Endodermal cell (in vitro differentiated cells): ENCODE results near the gene FOXM1. TPM values are rescaled to one million over a fixed set of nuclear protein-coding genes. Genes with fewer than 3 reads are reported as not detected.

ENCODE experiments used
- DNase-seq: peaks from one replicate; pipeline ENCODE4 v3.0.0-alpha.2; 2017
- H3K27ac ChIP-seq: 2 replicates; pipeline ENCODE4 v1.5.1; 2013; ENCODE audit warnings: mild to moderate bottlenecking, low read depth, low read length, moderate library complexity
- H3K27me3 ChIP-seq: 2 replicates; pipeline ENCODE4 v1.6.1; 2013; ENCODE audit warnings: mild to moderate bottlenecking, low read length, moderate library complexity; ENCODE audit not compliant: insufficient read depth, control insufficient read depth, poor library complexity, severe bottlenecking
- H3K36me3 ChIP-seq: 2 replicates; pipeline ENCODE4 v1.7.0; 2013; ENCODE audit warnings: mild to moderate bottlenecking, low read length, moderate library complexity; ENCODE audit not compliant: control insufficient read depth, insufficient read depth
- H3K4me1 ChIP-seq: one replicate; pipeline ENCODE4 v1.7.0; 2013; ENCODE audit warnings: low read length; ENCODE audit not compliant: control insufficient read depth, insufficient read depth
- H3K4me3 ChIP-seq: 2 replicates; pipeline ENCODE4 v1.5.1; 2013; ENCODE audit warnings: mild to moderate bottlenecking, low read length, moderate library complexity
- H3K9ac ChIP-seq: 2 replicates; pipeline ENCODE4 v1.6.1; 2013; ENCODE audit warnings: mild to moderate bottlenecking, low read length, moderate library complexity; ENCODE audit not compliant: poor library complexity, severe bottlenecking; ENCODE audit errors: extremely low read depth
- H3K9me3 ChIP-seq: 2 replicates; pipeline ENCODE4 v1.6.1; 2013; ENCODE audit warnings: mild to moderate bottlenecking, low read length, moderate library complexity; ENCODE audit not compliant: control insufficient read depth
- H3K27ac Mint-ChIP-seq: 2 replicates; pipeline ENCODE4 v1.8.0; 2020; ENCODE audit warnings: mixed read lengths
- H3K27me3 Mint-ChIP-seq: 2 replicates; pipeline ENCODE4 v1.8.0; 2021; ENCODE audit warnings: mild to moderate bottlenecking, mixed read lengths; ENCODE audit not compliant: insufficient read depth
- H3K36me3 Mint-ChIP-seq: 2 replicates; pipeline ENCODE4 v1.8.0; 2020; ENCODE audit warnings: low read depth, mixed read lengths
- H3K4me1 Mint-ChIP-seq: 2 replicates; pipeline ENCODE4 v1.8.0; 2020; ENCODE audit warnings: mixed read lengths
- H3K4me3 Mint-ChIP-seq: 2 replicates; pipeline ENCODE4 v1.8.0; 2020; ENCODE audit warnings: mild to moderate bottlenecking, moderate library complexity, mixed read lengths
- H3K9me3 Mint-ChIP-seq: 2 replicates; pipeline ENCODE4 v1.8.0; 2020; ENCODE audit warnings: mild to moderate bottlenecking, mixed read lengths
- CTCF ChIP-seq: fragments of 200-600 bp; sonication (generic); conservative IDR thresholded peaks from 2 replicates; pipeline ENCODE4 v1.5.0; 2021; ENCODE audit warnings: antibody characterized with exemption, mild to moderate bottlenecking
- WGBS, 2 experiments: methylation state at CpG; one replicate each; pipeline versions ENCODE4 v1.1.5 to v1.1.7; 2013; ENCODE audit warnings: missing lambda C conversion rate in 2 of 2, mixed read lengths in 1 of 2; ENCODE audit not compliant: insufficient coverage in 1 of 2, insufficient read length in 1 of 2; 5-methylcytosine and 5-hydroxymethylcytosine counted together
- total RNA-seq, 2 donors: library from RNA; stranded (reverse); fragmentation: NEBNext Ultra II Directional in 1 of 2; extraction: Animal tissue kit (Norgen Biotek cat#: 25700) in 1 of 2; gene quantifications; 2 replicates in 1 of 2; 3 replicates in 1 of 2; pipeline ENCODE4 v1.2.1, GENCODE V29; 2021

FOXM1 gene
- total RNA-seq, 2 donors from 2014 or later, result 93.9 to 147 TPM

- no peaks in the 10 kb centered on the region for H3K27me3 Mint-ChIP-seq
- WGBS, 2 experiments, result 25 to 40% methylated on average over 5 to 9 of the region's 10 CpGs
- Histone ChIP-seq H3K4me1 (no peaks in the 10 kb centered on the region), H3K36me3 (peaks cover 15% of the 10 kb centered on the region), H3K9me3 (no peaks in the 10 kb centered on the region), H3K9ac (peak overlapping the region; percentile 98), H3K27me3 (no peaks in the 10 kb centered on the region), H3K27ac (peak overlapping the region; percentile 95), H3K4me3 (peak overlapping the region; percentile 97)
- H3K4me3 Mint-ChIP-seq, result peak overlapping the region; percentile 92
- no peaks in the 10 kb centered on the region for H3K9me3 Mint-ChIP-seq
- H3K36me3 Mint-ChIP-seq, result peaks cover 33% of the 10 kb centered on the region
- peaks cover 14% of the 10 kb centered on the region for H3K4me1 Mint-ChIP-seq
- H3K27ac Mint-ChIP-seq, result peak overlapping the region; percentile 100
- peak; percentile 98 for TF ChIP-seq CTCF
- DNase-seq, result peak; percentile 83
These were observed 63.5 kb downstream of the FOXM1 start for GRCh38 chr12:2813214-2814185.

- peak; percentile 100 for DNase-seq
- no peaks in the 10 kb centered on the region for H3K9me3 Mint-ChIP-seq
- peak within 1 kb of the TSS; percentile 92 for H3K4me3 Mint-ChIP-seq
- Histone ChIP-seq H3K36me3 (peaks cover 9% of the 10 kb centered on the region), H3K4me1 (no peaks in the 10 kb centered on the region), H3K9ac (peak within 1 kb of the TSS; percentile 98), H3K27ac (peak within 1 kb of the TSS; percentile 95), H3K27me3 (no peaks in the 10 kb centered on the region), H3K9me3 (no peaks in the 10 kb centered on the region), H3K4me3 (peak within 1 kb of the TSS; percentile 97)
- WGBS, 2 experiments, result 0 to 1% methylated on average over 23 to 48 of the region's 48 CpGs
- H3K27ac Mint-ChIP-seq, result peak within 1 kb of the TSS; percentile 100
- no peaks in the 10 kb centered on the region for H3K27me3 Mint-ChIP-seq
- peaks cover 28% of the 10 kb centered on the region for H3K36me3 Mint-ChIP-seq
- TF ChIP-seq CTCF, result no peak
- H3K4me1 Mint-ChIP-seq, result peaks cover 14% of the 10 kb centered on the region
These were observed 64.4 kb downstream of the FOXM1 start, which contains the start of gene ITFG2 for GRCh38 chr12:2812290-2813213. ITFG2 (plus strand) TSS chr12:2812668; CDS start chr12:2812761, 93 bp downstream.

- H3K4me1 Mint-ChIP-seq, result peaks cover 14% of the 10 kb centered on the region
- 94% methylated on average over 4 of the region's 5 CpGs; no CpG with 5 or more reads in 1 of the 2 experiments for WGBS, 2 experiments
- no peaks in the 10 kb centered on the region for H3K27me3 ChIP-seq
- H3K4me3 ChIP-seq, result peak overlapping the region; percentile 97
- H3K27ac Mint-ChIP-seq, result peak overlapping the region; percentile 7
- no peak overlapping the region for H3K27ac ChIP-seq
- H3K9ac ChIP-seq, result no peak overlapping the region
- no peak for TF ChIP-seq CTCF
- DNase-seq, result no peak
- peak overlapping the region; percentile 92 for H3K4me3 Mint-ChIP-seq
- peaks cover 6% of the 10 kb centered on the region for H3K36me3 ChIP-seq
- H3K9me3 Mint-ChIP-seq, result no peaks in the 10 kb centered on the region
- no peaks in the 10 kb centered on the region for H3K9me3 ChIP-seq
- no peaks in the 10 kb centered on the region for H3K27me3 Mint-ChIP-seq
- H3K4me1 ChIP-seq, result no peaks in the 10 kb centered on the region
- H3K36me3 Mint-ChIP-seq, result peaks cover 25% of the 10 kb centered on the region
These were observed 65.2 kb downstream of the FOXM1 start for GRCh38 chr12:2811801-2812200.
